ENCODE data around the gene KCNH5. TPM values are rescaled to one million over a fixed set of nuclear protein-coding genes. Genes with fewer than 3 reads are reported as not detected.

Gene KCNH5
- polyA plus RNA-seq, 1 of the 3 experiments (the other 2 are of a cell fraction): not detected

- Histone ChIP-seq H2AFZ (ENCODE audit: low read depth) (no peak overlapping the region), H3K4me2 (no peak overlapping the region), H3F3A (replicated peaks; ENCODE audit: insufficient read depth) (no peaks in the 10 kb centered on the region), H3K27ac (ENCODE audit: low read depth in 2 of 2, low read length in 1 of 2) (no peak overlapping the region), H3K4me1 (ENCODE audit: control insufficient read depth in 1 of 2, insufficient read depth in 2 of 2, low read depth in 1 of 2, low read length in 1 of 2) (no peaks in the 10 kb centered on the region), H3K9ac (no peak overlapping the region), H4K20me1 (ENCODE audit: insufficient read depth) (no peaks in the 10 kb centered on the region), H3K79me2 (ENCODE audit: insufficient read depth) (no peaks in the 10 kb centered on the region), H3K27me3 (ENCODE audit: insufficient read depth) (no peaks in the 10 kb centered on the region), H3K9me2 (no peaks in the 10 kb centered on the region), H3K4me3 (ENCODE audit: low read depth in 2 of 2, low read length in 1 of 2) (no peak overlapping the region), H3K36me3 (replicated peaks in 1 of 2; ENCODE audit: control insufficient read depth in 1 of 2, insufficient read depth in 2 of 2, low read length in 1 of 2) (no peaks in the 10 kb centered on the region), H3K9me3 (no peaks in the 10 kb centered on the region)
- ChIA-PET CTCF (no interaction called here), POLR2A (no interaction called here)
- WGBS (ENCODE audit: low lambda C conversion rate): 50% methylated on average over 1 of the region's 1 CpG
- TF ChIP-seq NFIC (IDR thresholded peaks at IDR 0.05; ENCODE audit: borderline replicate concordance) (no peak), USF1 (IDR thresholded peaks at IDR 0.05; ENCODE audit: borderline replicate concordance, low read depth) (no peak), TCF12 (IDR thresholded peaks at IDR 0.05) (no peak), GATA2 (CRISPR knock-in tag; IDR thresholded peaks at IDR 0.05) (no peak), MAX (IDR thresholded peaks at IDR 0.05; ENCODE audit: low read depth) (no peak), NRF1 (IDR thresholded peaks at IDR 0.05; ENCODE audit: low read depth, low read length) (no peak), FOSL2 (IDR thresholded peaks at IDR 0.05; ENCODE audit: borderline replicate concordance, low read depth) (no peak), USF2 (IDR thresholded peaks at IDR 0.05; ENCODE audit: borderline replicate concordance, low read depth, low read length) (no peak), MXI1 (IDR thresholded peaks at IDR 0.05; ENCODE audit: low read depth, low read length) (no peak), IRF3 (IDR thresholded peaks at IDR 0.05; ENCODE audit: low read depth, low read length) (no peak), ZBTB33 (IDR thresholded peaks at IDR 0.05; ENCODE audit: borderline replicate concordance, low read depth) (no peak), YY1 (IDR thresholded peaks at IDR 0.05; ENCODE audit: low read depth) (no peak), RAD21 (IDR thresholded peaks at IDR 0.05; ENCODE audit: low read length) (no peak), CHD2 (IDR thresholded peaks at IDR 0.05; ENCODE audit: low read length, partially characterized antibody) (no peak), SIN3A (IDR thresholded peaks at IDR 0.05; ENCODE audit: borderline replicate concordance, low read depth, low read length) (no peak)
- DNase-seq: no peak
These were observed 269.0 kb downstream of the KCNH5 start for GRCh38 chr14:62776300-62776699.

Data from SK-N-SH (cell line).